Ascending aorta (tissue), 2 donors: ENCODE data around the gene THADA. TPM values are rescaled to one million over a fixed set of nuclear protein-coding genes. Genes with fewer than 3 reads are reported as not detected.
A peak's percentile ranks its signal among the peaks of the same experiment; 100 is the strongest.

Experiments
- DNase-seq, 2 donors: peaks; one replicate each; pipeline ENCODE4 v3.0.0-alpha.2; 2019; ENCODE audit warnings: low spot score in 2 of 2
- H3K27ac ChIP-seq, 2 donors: fragments of 200-600 bp; sonication (generic); one replicate each; pipeline ENCODE4 v1.5.1; 2016 to 2017; ENCODE audit warnings: mild to moderate bottlenecking in 1 of 2
- H3K27me3 ChIP-seq: fragments of 200-600 bp; sonication (generic); one replicate; pipeline ENCODE4 v1.5.1; 2017
- H3K36me3 ChIP-seq, 2 donors: fragments of 200-600 bp; sonication (generic); one replicate each; pipeline ENCODE4 v1.5.1; 2016
- H3K4me1 ChIP-seq, 2 donors: fragments of 200-600 bp; sonication (generic); one replicate each; pipeline ENCODE4 v1.5.1; 2016 to 2017; ENCODE audit warnings: mild to moderate bottlenecking in 1 of 2
- H3K4me3 ChIP-seq, 2 donors: fragments of 200-600 bp; sonication (generic); one replicate each; pipeline ENCODE4 v1.5.1; 2016 to 2017; ENCODE audit warnings: mild to moderate bottlenecking in 1 of 2
- H3K9me3 ChIP-seq, 2 donors: fragments of 200-600 bp; sonication (generic); one replicate each; pipeline ENCODE4 v1.5.1; 2016
- CTCF ChIP-seq, 3 experiments: fragments of 200-600 bp in 2 of 3; fragments of 450-650 bp in 1 of 3; sonication (generic) in 2 of 3; IDR thresholded peaks; one replicate each; pipeline ENCODE4 v1.5.1; 2016 to 2019; ENCODE audit warnings: antibody characterized with exemption in 3 of 3, mild to moderate bottlenecking in 1 of 3, moderate library complexity in 1 of 3
- intact Hi-C: fragments of 100-400 bp; cut with DNase I; formaldehyde crosslinking; loops from one replicate; pipeline ENCODE4 v1.15.1; 2023
- total RNA-seq: library from RNA; depleted of rRNA; stranded (reverse); fragments of >200 nt; gene quantifications from one replicate; pipeline ENCODE4 v1.1.0, GENCODE V29; 2016

The THADA gene
- total RNA-seq, 1 donor from 2014 or later: 27.4 TPM

GRCh38 chr2:43372416-43373081 lies 223.3 kb downstream of the THADA start:
- no peak overlapping the region for H3K27ac ChIP-seq
- peaks cover 0 to 24% of the 10 kb centered on the region in 2 donors for H3K4me1 ChIP-seq

GRCh38 chr2:43370705-43371104 lies 225.1 kb downstream of the THADA start:
- peak overlapping the region in 1 of 2 donors; percentile 32 for H3K27ac ChIP-seq
- H3K27me3 ChIP-seq: no peaks in the 10 kb centered on the region
- peaks cover 0 to 24% of the 10 kb centered on the region in 2 donors for H3K4me1 ChIP-seq
- intact Hi-C loops: no loop called here
- no peak overlapping the region for H3K4me3 ChIP-seq
- TF ChIP-seq CTCF (IDR thresholded peaks at IDR 0.05): no peak
- H3K36me3 ChIP-seq: no peaks in the 10 kb centered on the region
- no peak for DNase-seq
- H3K9me3 ChIP-seq: no peaks in the 10 kb centered on the region

More at GRCh38 chr2:43372416-43373081, 223.3 kb downstream of the THADA start:
- intact Hi-C loops: no loop called here
- no peak for DNase-seq
- no peaks in the 10 kb centered on the region for H3K9me3 ChIP-seq
- no peak overlapping the region for H3K4me3 ChIP-seq
- no peak for TF ChIP-seq CTCF (IDR thresholded peaks at IDR 0.05)
- H3K36me3 ChIP-seq: no peaks in the 10 kb centered on the region
- no peaks in the 10 kb centered on the region for H3K27me3 ChIP-seq

GRCh38 chr2:43370146-43370545 lies 225.7 kb downstream of the THADA start:
- H3K4me3 ChIP-seq: no peak overlapping the region
- no peaks in the 10 kb centered on the region for H3K27me3 ChIP-seq
- peak overlapping the region in 1 of 2 donors; percentile 32 for H3K27ac ChIP-seq
- intact Hi-C loops: no loop called here
- DNase-seq: no peak
- no peak for TF ChIP-seq CTCF (IDR thresholded peaks at IDR 0.05)
- no peaks in the 10 kb centered on the region for H3K9me3 ChIP-seq
- peaks cover 0 to 24% of the 10 kb centered on the region in 2 donors for H3K4me1 ChIP-seq
- no peaks in the 10 kb centered on the region for H3K36me3 ChIP-seq

- Histone ChIP-seq H3K27me3 (no peaks in the 10 kb centered on the region), H3K4me1 (peaks cover 0 to 24% of the 10 kb centered on the region in 2 donors), H3K4me3 (no peak overlapping the region), H3K9me3 (no peaks in the 10 kb centered on the region), H3K36me3 (no peaks in the 10 kb centered on the region), H3K27ac (peak overlapping the region; percentile 3 to 32)
- DNase-seq: no peak
- TF ChIP-seq CTCF (IDR thresholded peaks at IDR 0.05): no peak
- intact Hi-C loops: no loop called here
Observed at GRCh38 chr2:43368483-43369385, 227.1 kb downstream of the THADA start.

GRCh38 chr2:43367012-43367782 lies 228.6 kb downstream of the THADA start:
- H3K27me3 ChIP-seq: no peaks in the 10 kb centered on the region
- intact Hi-C loops: no loop called here
- DNase-seq: no peak
- no peak overlapping the region for H3K4me3 ChIP-seq
- no peaks in the 10 kb centered on the region for H3K9me3 ChIP-seq
- H3K4me1 ChIP-seq: peaks cover 0 to 24% of the 10 kb centered on the region in 2 donors
- no peaks in the 10 kb centered on the region for H3K36me3 ChIP-seq
- H3K27ac ChIP-seq: no peak overlapping the region
- no peak for TF ChIP-seq CTCF (IDR thresholded peaks at IDR 0.05)
